HG02870 (cell line): ENCODE results near the gene TRHDE.

Experiments
- ATAC-seq: cut with Tn5 transposase; IDR thresholded peaks from one replicate; pipeline ENCODE4 v1.9.1; 2021; ENCODE audit warnings: mild to moderate bottlenecking, moderate library complexity; ENCODE audit not compliant: unreplicated experiment

Gene TRHDE

GRCh38 chr12:72273851-72274351 is 1.7 kb downstream of the TRHDE start:
- ATAC-seq: no peak

GRCh38 chr12:72274931-72275330 is 2.8 kb downstream of the TRHDE start:
- no peak for ATAC-seq

- no peak for ATAC-seq
These were observed 3.4 kb downstream of the TRHDE start for GRCh38 chr12:72275526-72275925.

- no peak for ATAC-seq
These were observed 4.1 kb downstream of the TRHDE start for GRCh38 chr12:72276181-72276805.

- ATAC-seq: no peak
These were observed 5.2 kb downstream of the TRHDE start for GRCh38 chr12:72277415-72277814.

GRCh38 chr12:72278894-72279293 is 6.7 kb downstream of the TRHDE start:
- ATAC-seq: no peak

- no peak for ATAC-seq
These were observed 9.0 kb downstream of the TRHDE start for GRCh38 chr12:72281126-72281525.

- ATAC-seq: no peak
These were observed 10.6 kb downstream of the TRHDE start for GRCh38 chr12:72282721-72283120.

GRCh38 chr12:72285861-72286260 is 13.7 kb downstream of the TRHDE start:
- ATAC-seq: no peak

- no peak for ATAC-seq
These were observed 14.4 kb downstream of the TRHDE start for GRCh38 chr12:72286526-72286925.

GRCh38 chr12:72288436-72288835 is 16.3 kb downstream of the TRHDE start:
- no peak for ATAC-seq

GRCh38 chr12:72288911-72289310 is 16.7 kb downstream of the TRHDE start:
- ATAC-seq: no peak

GRCh38 chr12:72289633-72290032 is 17.5 kb downstream of the TRHDE start:
- no peak for ATAC-seq

GRCh38 chr12:72291175-72291574 is 19.0 kb downstream of the TRHDE start:
- no peak for ATAC-seq

- ATAC-seq: no peak
These were observed 21.5 kb downstream of the TRHDE start for GRCh38 chr12:72293701-72294100.

- ATAC-seq: no peak
These were observed 22.9 kb downstream of the TRHDE start for GRCh38 chr12:72295101-72295500.

- ATAC-seq: no peak
These were observed 23.6 kb downstream of the TRHDE start for GRCh38 chr12:72295744-72296143.

GRCh38 chr12:72296389-72296788 is 24.2 kb downstream of the TRHDE start:
- ATAC-seq: no peak

- no peak for ATAC-seq
These were observed 25.5 kb downstream of the TRHDE start for GRCh38 chr12:72297666-72298065.

GRCh38 chr12:72300728-72301127 is 28.6 kb downstream of the TRHDE start:
- no peak for ATAC-seq

- no peak for ATAC-seq
These were observed 32.6 kb downstream of the TRHDE start for GRCh38 chr12:72304751-72305150.

GRCh38 chr12:72307229-72307628 is 35.1 kb downstream of the TRHDE start:
- ATAC-seq: no peak

GRCh38 chr12:72311946-72312345 is 39.8 kb downstream of the TRHDE start:
- ATAC-seq: no peak
